ENCODE data around the gene MLH1.

GRCh38 chr3:37099469-37099868, 106.2 kb downstream of the MLH1 start:
- no peak for TF ChIP-seq CTCF (IDR thresholded peaks at IDR 0.05; ENCODE audit: poor library complexity)
- TF ChIP-seq EZH2 (IDR thresholded peaks at IDR 0.05; ENCODE audit: borderline replicate concordance) = no peak

Measured in hepatocyte (in vitro differentiated cells).